ENCODE data around the gene NEUROD2. TPM values are rescaled to one million over a fixed set of nuclear protein-coding genes. Genes with fewer than 3 reads are reported as not detected.

NEUROD2 gene
- total RNA-seq, 2 donors from 2014 or later = not detected

DNA sequence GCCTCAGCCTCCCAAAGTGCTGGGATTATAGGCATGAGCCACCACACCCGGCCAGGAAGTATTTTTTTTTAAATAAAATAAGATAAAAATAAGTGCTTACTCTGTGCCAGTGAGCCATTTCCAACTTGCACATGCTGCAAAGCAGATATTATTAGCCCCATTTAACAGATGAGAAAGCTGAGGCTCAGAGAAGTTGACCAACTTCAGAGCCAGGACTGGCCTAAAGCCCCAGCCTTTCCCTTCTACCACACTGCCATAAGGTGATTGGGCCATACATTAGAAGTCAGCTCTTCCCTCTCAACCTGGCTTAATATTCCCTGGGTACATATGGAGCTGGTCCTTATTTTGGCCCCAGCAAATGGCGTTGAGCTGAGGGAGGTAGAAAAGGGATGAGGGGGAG, 25.1 kb downstream of the NEUROD2 start:
- Mint-ChIP-seq H3K4me1 (no peaks in the 10 kb centered on the region), H3K27ac (no peak overlapping the region), H3K27me3 (no peaks in the 10 kb centered on the region), H3K36me3 (ENCODE audit: low read depth) (peaks cover 4% of the 10 kb centered on the region), H3K4me3 (no peak overlapping the region)
- no peak for DNase-seq
- H3K9me3 ChIP-seq (ENCODE audit: control insufficient read depth, low read length, poor library complexity, severe bottlenecking) = no peaks in the 10 kb centered on the region
- no peak for ATAC-seq

DNA sequence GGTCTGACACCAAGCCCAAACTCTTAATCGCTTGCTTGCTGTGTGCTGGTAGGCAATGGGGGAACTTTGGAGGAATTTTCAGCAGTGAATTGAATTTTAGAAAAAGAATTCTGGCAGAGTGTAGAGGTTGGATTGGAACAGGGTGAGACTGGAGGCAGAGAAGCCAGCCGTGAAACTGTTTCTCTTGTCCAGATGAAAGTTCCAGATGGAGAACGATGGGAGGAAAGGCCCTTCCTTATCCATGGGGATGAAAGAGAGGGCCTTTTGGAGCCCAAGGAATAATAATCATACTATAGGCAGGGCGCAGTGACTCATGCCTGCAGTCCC, 26.0 kb downstream of the NEUROD2 start:
- H3K9me3 ChIP-seq (ENCODE audit: control insufficient read depth, low read length, poor library complexity, severe bottlenecking) = no peaks in the 10 kb centered on the region
- Mint-ChIP-seq H3K4me1 (no peaks in the 10 kb centered on the region), H3K36me3 (ENCODE audit: low read depth) (peaks cover 2% of the 10 kb centered on the region), H3K4me3 (no peak overlapping the region), H3K27ac (no peak overlapping the region), H3K27me3 (no peaks in the 10 kb centered on the region)
- no peak for ATAC-seq
- no peak for DNase-seq

DNA sequence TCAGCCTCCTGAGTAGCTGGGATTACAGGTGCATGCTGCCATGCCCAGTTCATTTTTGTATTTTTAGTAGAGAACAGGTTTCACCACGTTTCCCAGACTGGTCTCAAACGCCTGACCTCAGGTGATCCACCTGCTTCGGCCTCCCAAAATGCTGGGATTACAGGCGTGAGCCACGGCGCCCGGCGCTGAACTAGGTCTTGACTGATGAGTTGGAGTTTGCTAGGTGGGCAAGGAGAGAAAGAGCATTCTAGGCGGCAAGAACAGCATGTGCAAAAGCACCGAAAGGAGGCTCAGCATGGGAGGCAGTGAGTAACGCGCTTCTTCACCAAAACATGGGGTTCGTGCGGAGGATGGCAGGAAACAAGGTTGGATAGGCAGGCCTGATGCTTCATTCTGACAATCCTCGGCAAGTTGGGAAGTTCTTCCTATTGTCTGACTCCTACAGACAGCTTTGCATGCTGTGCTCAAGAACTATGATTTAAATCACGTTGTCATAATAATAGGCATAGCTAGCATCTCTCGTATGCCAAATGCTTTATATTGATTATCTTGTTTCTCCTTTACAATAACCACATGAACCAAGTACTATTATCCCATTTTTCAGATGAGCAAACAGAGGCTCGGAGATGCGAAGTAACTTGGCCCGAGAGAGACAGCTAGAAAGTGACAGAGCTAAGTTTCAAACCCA, 26.5 kb downstream of the NEUROD2 start:
- H3K9me3 ChIP-seq (ENCODE audit: control insufficient read depth, low read length, poor library complexity, severe bottlenecking) = no peaks in the 10 kb centered on the region
- Mint-ChIP-seq H3K27ac (no peak overlapping the region), H3K27me3 (no peaks in the 10 kb centered on the region), H3K4me1 (no peaks in the 10 kb centered on the region), H3K4me3 (no peak overlapping the region), H3K36me3 (ENCODE audit: low read depth) (peaks cover 2% of the 10 kb centered on the region)
- ATAC-seq = no peak
- DNase-seq = no peak

DNA sequence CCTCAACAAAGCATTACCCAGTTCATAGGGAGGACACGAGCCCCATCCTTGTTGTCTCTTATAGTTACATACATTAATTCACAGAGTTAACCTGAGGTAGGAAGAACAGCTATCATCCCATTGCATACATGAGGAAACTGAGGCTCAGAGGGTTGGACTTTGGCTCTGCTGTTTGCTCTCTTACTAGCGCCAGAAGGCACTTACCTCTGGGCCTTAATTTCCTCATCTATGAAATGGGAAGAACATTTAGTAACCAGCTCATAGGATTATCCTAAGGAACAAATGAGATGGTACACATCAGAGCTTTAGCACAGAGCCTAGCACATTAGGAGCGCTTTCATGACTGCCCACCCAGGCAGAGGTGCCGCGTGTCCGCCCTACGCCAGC, 27.6 kb downstream of the NEUROD2 start:
- H3K4me3 Mint-ChIP-seq = no peak overlapping the region
- H3K9me3 ChIP-seq (ENCODE audit: control insufficient read depth, low read length, poor library complexity, severe bottlenecking) = no peaks in the 10 kb centered on the region
- H3K4me1 Mint-ChIP-seq = no peaks in the 10 kb centered on the region
- no peak overlapping the region for H3K27ac Mint-ChIP-seq
- H3K36me3 Mint-ChIP-seq (ENCODE audit: low read depth) = peaks cover 3% of the 10 kb centered on the region
- ATAC-seq (no peak), DNase-seq (no peak)
- H3K27me3 Mint-ChIP-seq = no peaks in the 10 kb centered on the region

- Mint-ChIP-seq H3K27ac (no peak overlapping the region), H3K4me1 (no peaks in the 10 kb centered on the region), H3K4me3 (no peak overlapping the region), H3K27me3 (no peaks in the 10 kb centered on the region), H3K36me3 (ENCODE audit: low read depth) (peaks cover 4% of the 10 kb centered on the region)
- H3K9me3 ChIP-seq (ENCODE audit: control insufficient read depth, low read length, poor library complexity, severe bottlenecking) = no peaks in the 10 kb centered on the region
- no peak for DNase-seq
- no peak for ATAC-seq
Observed at GRCh38 chr17:39579318-39580081, 28.2 kb downstream of the NEUROD2 start.

DNA sequence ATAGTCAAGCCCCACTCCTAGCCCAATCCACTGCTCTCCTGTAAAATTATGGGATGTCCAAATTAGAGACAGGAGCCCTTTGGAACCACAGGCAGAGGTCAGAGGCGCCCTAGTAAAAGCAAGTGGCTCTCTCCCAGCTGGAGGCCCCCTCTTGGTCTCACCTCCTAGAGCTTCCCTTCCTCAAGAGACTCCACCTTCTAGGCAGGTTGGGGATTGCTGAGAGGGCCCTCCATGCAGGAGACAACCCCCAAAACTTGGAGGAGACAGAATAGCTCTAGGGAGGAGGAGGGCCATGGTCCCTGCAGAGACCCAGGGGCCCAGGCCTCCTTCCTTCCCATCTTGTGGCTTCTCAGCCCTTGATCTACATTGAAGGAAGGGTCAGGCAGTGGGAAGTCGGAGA, 29.4 kb downstream of the NEUROD2 start:
- H3K36me3 Mint-ChIP-seq (ENCODE audit: low read depth) = peaks cover 4% of the 10 kb centered on the region
- H3K27ac Mint-ChIP-seq = no peak overlapping the region
- no peak for ATAC-seq
- no peak for DNase-seq
- no peaks in the 10 kb centered on the region for H3K9me3 ChIP-seq (ENCODE audit: control insufficient read depth, low read length, poor library complexity, severe bottlenecking)
- H3K4me3 Mint-ChIP-seq = no peak overlapping the region
- H3K4me1 Mint-ChIP-seq = no peaks in the 10 kb centered on the region
- no peaks in the 10 kb centered on the region for H3K27me3 Mint-ChIP-seq

GRCh38 chr17:39576187-39576586, 31.5 kb downstream of the NEUROD2 start:
- Mint-ChIP-seq H3K4me3 (peak overlapping the region; percentile 25), H3K27ac (no peak overlapping the region), H3K27me3 (no peaks in the 10 kb centered on the region), H3K36me3 (ENCODE audit: low read depth) (peaks cover 2% of the 10 kb centered on the region), H3K4me1 (no peaks in the 10 kb centered on the region)
- ATAC-seq (no peak), DNase-seq (no peak)
- no peaks in the 10 kb centered on the region for H3K9me3 ChIP-seq (ENCODE audit: control insufficient read depth, low read length, poor library complexity, severe bottlenecking)

DNA sequence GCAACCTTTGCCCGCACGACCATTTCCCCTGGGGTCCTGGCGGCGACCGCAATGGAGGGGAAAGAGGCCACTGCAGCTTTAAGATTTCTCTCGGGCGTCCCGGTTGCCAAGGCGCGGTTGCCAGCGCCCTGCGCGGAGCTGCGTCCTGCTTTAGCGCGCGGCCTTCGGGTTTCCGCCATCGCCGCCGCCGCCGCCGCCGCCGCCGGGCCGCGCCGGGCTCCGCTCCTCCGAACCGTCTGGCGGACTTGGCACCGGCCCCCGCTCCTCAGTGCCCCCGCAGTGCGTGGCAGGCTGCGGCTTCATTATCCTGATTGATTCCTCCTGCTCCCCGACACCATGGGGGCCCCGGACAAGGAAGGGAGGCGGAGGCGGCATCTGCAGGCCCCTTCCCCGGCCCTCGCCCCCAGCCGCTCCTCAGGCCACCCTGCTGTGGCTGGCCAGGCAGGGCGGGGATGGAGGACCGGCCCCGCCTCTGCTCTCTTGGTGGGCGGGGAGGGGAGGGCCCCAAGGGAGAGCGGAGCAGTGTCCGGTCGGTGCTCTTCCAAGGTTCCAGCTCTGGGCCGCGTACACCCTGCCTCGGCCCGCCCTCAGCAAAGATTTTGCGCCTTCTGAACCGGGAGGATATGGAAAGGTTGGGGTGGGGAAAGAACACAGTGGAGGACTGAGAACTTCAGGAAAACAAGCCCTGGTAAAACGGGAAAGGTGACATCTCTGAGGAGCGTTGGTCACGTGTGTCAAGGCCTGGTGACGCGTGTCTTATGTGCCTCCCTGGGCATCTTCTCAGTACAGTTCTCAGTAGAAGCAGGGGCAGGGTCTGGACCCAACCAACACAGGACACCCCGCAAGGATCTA, 34.0 kb downstream of the NEUROD2 start:
- peaks cover 5% of the 10 kb centered on the region for H3K36me3 Mint-ChIP-seq (ENCODE audit: low read depth)
- H3K9me3 ChIP-seq (ENCODE audit: control insufficient read depth, low read length, poor library complexity, severe bottlenecking) = no peaks in the 10 kb centered on the region
- no peak for DNase-seq
- peak; percentile 66 for ATAC-seq
- H3K4me3 Mint-ChIP-seq = peak overlapping the region; percentile 81
- no peaks in the 10 kb centered on the region for H3K27me3 Mint-ChIP-seq
- no peaks in the 10 kb centered on the region for H3K4me1 Mint-ChIP-seq
- no peak overlapping the region for H3K27ac Mint-ChIP-seq

- peaks cover 1% of the 10 kb centered on the region for H3K4me1 Mint-ChIP-seq
- H3K27ac Mint-ChIP-seq = no peak overlapping the region
- H3K36me3 Mint-ChIP-seq (ENCODE audit: low read depth) = peaks cover 12% of the 10 kb centered on the region
- H3K9me3 ChIP-seq (ENCODE audit: control insufficient read depth, low read length, poor library complexity, severe bottlenecking) = no peaks in the 10 kb centered on the region
- H3K4me3 Mint-ChIP-seq = no peak overlapping the region
- H3K27me3 Mint-ChIP-seq = no peaks in the 10 kb centered on the region
- DNase-seq = no peak
- no peak for ATAC-seq
Observed at GRCh38 chr17:39572121-39572520, 35.6 kb downstream of the NEUROD2 start.

DNA sequence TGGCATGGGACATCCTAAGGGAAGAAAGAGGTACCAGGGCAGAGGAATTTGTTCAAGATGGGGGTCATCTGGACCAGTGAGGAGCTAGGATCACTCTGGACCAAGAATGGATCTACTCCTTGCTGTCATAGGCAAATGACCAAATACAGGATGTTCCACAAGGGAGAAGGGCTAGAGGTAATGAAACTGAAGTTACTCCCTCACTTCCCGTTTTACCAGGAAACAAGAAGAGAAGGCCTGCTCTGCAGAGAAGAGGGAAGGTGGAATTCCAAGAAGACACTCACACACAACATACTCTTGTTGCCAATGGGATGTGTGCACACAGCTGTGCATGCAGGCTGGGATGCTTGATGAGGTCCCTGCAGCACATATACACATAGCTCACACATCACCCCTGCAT, 38.6 kb downstream of the NEUROD2 start:
- Mint-ChIP-seq H3K4me3 (no peak overlapping the region), H3K36me3 (ENCODE audit: low read depth) (peaks cover 20% of the 10 kb centered on the region), H3K4me1 (peaks cover 2% of the 10 kb centered on the region), H3K27me3 (no peaks in the 10 kb centered on the region), H3K27ac (no peak overlapping the region)
- DNase-seq (no peak), ATAC-seq (no peak)
- no peaks in the 10 kb centered on the region for H3K9me3 ChIP-seq (ENCODE audit: control insufficient read depth, low read length, poor library complexity, severe bottlenecking)

DNA sequence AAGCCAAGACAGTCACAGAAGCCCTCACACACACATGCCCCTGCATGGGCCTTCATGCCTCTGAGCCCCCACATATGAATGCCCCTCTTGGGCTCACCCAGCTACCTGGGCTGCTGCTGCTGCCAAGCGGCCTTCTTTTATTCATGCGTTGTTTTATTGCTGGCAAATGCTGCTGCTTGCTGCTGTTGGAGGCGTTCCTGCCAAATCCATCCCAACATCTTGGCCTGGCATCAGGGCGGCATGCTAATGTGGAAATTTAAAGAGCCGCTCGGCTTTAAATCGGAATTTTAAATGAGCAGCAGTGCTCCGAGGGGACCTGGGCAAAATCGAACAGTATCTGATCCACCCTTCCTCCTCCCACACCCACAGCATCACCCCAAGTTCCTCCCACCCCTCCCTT, 39.0 kb downstream of the NEUROD2 start:
- H3K36me3 Mint-ChIP-seq (ENCODE audit: low read depth) = peaks cover 20% of the 10 kb centered on the region
- H3K27me3 Mint-ChIP-seq = no peaks in the 10 kb centered on the region
- DNase-seq (no peak), ATAC-seq (no peak)
- H3K9me3 ChIP-seq (ENCODE audit: control insufficient read depth, low read length, poor library complexity, severe bottlenecking) = no peaks in the 10 kb centered on the region
- no peak overlapping the region for H3K27ac Mint-ChIP-seq
- peaks cover 2% of the 10 kb centered on the region for H3K4me1 Mint-ChIP-seq
- no peak overlapping the region for H3K4me3 Mint-ChIP-seq

DNA sequence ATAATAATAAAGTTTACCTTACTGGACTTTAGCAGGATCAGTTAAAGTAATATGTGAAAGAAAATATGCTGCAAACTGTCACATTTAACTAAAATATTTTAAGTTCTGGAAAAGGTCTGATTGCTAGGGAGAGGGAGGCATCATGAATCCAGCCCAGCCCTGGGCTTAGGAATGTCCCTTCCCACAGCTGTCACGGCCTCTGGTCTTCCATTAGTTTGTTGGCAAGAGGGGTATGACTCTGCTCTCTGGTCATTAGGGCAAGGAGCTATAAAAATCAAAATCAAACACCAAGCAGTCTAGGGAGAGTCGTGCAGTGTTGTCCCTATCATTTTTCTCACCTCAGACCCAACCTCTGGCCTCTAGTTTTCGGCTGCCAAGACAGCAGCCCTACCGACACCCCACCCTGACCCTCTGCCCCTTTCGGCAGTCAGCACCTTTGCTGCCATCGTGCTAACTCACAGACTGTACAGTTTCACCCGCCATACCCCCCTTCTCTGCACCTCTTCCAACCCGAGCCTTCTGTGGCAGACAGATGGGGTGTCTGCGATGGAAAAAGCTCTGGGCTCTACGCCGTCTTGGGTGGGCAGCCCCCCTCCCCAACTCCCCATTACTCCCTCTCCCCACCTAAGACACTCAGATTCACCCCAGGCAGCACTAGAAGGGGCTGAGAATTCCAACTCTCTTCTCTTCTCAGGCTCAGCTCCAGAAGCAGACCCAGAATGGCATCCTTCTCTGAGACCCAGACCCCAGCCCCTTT, 41.4 kb downstream of the NEUROD2 start:
- DNase-seq (no peak), ATAC-seq (no peak)
- no peaks in the 10 kb centered on the region for H3K27me3 Mint-ChIP-seq
- peaks cover 23% of the 10 kb centered on the region for H3K36me3 Mint-ChIP-seq (ENCODE audit: low read depth)
- H3K27ac Mint-ChIP-seq = no peak overlapping the region
- no peak overlapping the region for H3K4me3 Mint-ChIP-seq
- H3K9me3 ChIP-seq (ENCODE audit: control insufficient read depth, low read length, poor library complexity, severe bottlenecking) = no peaks in the 10 kb centered on the region
- peaks cover 2% of the 10 kb centered on the region for H3K4me1 Mint-ChIP-seq
